22Rv1 (cell line): Measurements from ENCODE around the gene TMEM247.

Experiments used
- CTCF ChIP-seq: fragments of 450-650 bp; IDR thresholded peaks from 2 replicates; pipeline ENCODE4 v1.5.1; 2017; ENCODE audit warnings: mild to moderate bottlenecking
- ZFX ChIP-seq: fragments of 450-650 bp; IDR thresholded peaks from 2 replicates; pipeline ENCODE4 v1.6.1; 2017; ENCODE audit warnings: antibody characterized with exemption, borderline replicate concordance

GRCh38 chr2:46436800-46437199 is 42.6 kb upstream of the TMEM247 start:
- TF ChIP-seq CTCF (no peak), ZFX (no peak)
